Measurements from ENCODE around the gene RBFOX2. TPM values are rescaled to one million over a fixed set of nuclear protein-coding genes. Genes with fewer than 3 reads are reported as not detected.
"Not testable (repeated sequence)": the region's sequence is repeated elsewhere in the genome, so short reads cannot be mapped to it uniquely, and the experiment has no call there.

Gene RBFOX2
- polyA plus RNA-seq, 3 donors: 15.2 to 53.4 (median 28.9) TPM

DNA sequence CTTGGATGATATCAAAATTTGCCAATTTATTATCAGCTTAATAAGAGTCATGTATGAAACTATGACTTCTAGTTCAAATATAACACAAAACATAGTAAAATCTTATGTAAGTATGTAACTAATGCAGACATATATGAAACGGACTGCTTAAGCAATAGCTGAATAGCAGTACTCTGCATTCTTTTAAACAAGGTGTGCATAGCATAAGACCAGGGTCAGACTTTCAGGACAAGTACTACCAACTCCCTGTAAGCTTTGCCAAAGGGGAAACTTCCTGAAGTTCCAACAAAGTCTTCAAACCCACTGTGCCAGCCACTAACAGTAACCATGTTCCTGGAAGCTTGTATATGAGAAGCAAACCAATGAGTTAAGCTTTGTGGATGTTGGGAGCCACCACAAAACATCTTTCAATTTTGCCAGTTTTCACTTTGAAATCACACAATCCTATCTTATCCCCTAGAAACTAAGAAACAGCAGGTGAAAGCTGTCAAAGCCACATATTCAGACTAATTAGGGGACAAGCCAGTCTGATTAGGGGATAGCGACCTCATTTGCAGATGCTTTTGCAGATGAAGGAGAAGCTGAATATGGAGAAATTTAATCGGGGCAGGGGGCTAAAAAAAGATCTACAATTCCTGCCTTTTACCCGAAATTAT, 13.3 kb downstream of the RBFOX2 start:
- WGBS, 3 donors: 64 to 74% (median 72%) methylated on average over 4 of the region's 4 CpGs
- H3K27ac ChIP-seq (ENCODE audit: low read depth, low read length): no peak overlapping the region

GRCh38 chr22:36014546-36015074, 14.0 kb downstream of the RBFOX2 start:
- whole genome bisulfite sequencing, 3 donors: 38 to 84% (median 78%) methylated on average over 4 of the region's 4 CpGs
- no peak overlapping the region for H3K27ac ChIP-seq (ENCODE audit: low read depth, low read length)

- no peak overlapping the region for H3K27ac ChIP-seq (ENCODE audit: low read depth, low read length)
- 92 to 95% (median 95%) methylated on average over 4 of the region's 4 CpGs for WGBS, 3 donors
Observed at GRCh38 chr22:36012332-36012731, 16.3 kb downstream of the RBFOX2 start.

DNA sequence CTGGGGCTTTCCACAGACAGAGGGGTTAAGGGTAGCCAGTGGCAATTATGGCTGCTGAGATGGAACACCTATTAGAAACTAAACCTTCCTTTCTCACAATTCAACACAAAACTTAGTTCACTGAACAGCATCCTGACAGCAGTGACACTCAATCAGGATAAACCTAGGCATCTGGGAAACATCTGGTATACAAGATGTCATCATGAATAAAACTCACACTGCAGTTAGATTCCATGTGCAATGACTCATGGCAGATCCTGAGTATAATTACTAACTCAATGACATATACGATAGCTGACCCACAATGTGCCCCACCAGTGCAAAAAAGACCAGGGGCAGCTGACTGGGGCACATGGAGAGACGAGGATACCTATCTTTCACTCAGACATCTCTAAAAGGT, 17.7 kb downstream of the RBFOX2 start:
- WGBS, 3 donors: 69 to 82% (median 75%) methylated on average over 2 of the region's 2 CpGs
- no peak overlapping the region for H3K27ac ChIP-seq (ENCODE audit: low read depth, low read length)

DNA sequence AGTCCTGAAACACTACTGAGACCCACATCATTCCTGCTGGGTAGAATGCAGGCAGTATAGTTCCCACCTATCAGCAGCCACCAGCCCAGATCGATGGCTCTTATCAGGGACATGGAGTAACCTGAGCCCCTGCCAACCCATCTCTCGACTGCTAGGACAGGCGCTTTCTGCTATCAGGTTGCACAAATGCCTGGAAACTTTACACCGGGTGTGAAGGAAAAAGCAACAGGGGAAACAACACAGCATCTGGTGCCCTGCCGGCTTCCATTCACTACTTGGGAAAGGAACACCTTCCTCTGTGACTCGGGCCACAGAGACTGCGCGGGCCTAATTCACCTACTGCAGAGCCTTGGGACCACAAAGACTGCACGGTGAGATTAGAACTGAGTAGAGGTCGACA, 18.5 kb downstream of the RBFOX2 start:
- 19 to 75% (median 70%) methylated on average over 10 of the region's 10 CpGs for WGBS, 3 donors
- H3K27ac ChIP-seq (ENCODE audit: low read depth, low read length): no peak overlapping the region

DNA sequence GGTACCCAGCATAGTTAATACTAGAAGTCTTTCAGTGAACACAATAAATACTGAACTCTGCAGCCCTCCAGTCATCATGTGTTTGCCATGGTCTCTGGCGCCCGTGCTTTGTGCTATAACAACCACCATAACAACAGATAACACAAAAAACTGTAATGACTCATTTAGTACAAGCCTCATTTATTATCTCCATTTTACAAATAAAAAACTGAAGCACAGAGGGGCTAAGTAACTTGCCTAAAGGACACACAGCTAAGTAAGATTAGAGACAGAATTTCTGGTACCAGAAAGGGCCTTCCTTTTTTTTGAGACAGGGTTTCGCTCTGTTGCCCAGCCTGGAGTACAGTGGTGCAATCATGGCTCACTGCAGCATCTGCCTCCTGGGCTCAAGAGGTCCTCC, 19.5 kb downstream of the RBFOX2 start:
- no peak overlapping the region for H3K27ac ChIP-seq (ENCODE audit: low read depth, low read length)
- WGBS, 3 donors: 67 to 69% (median 68%) methylated on average over 3 of the region's 3 CpGs

DNA sequence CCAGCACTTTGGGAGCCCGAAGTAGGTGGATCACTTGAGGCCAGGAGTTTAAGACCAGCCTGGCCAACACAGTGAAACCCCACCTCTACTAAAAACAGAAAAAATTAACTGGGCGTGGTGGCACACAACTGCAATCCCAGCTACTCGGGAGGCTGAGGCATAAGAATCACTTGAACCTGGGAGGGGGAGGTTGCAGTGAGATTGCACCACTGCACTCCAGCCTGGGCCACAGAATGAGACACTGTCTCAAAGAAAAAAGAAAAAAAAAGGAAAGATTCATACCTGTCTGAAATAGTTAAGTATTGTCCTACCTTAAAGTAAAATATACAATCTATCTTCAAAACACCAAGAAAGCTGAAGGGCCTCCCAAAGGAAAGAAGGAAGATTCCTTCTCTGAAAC, 20.1 kb downstream of the RBFOX2 start:
- H3K27ac ChIP-seq (ENCODE audit: low read depth, low read length): no peak overlapping the region
- WGBS, 3 donors: 75 to 93% (median 82%) methylated on average over 3 of the region's 3 CpGs

DNA sequence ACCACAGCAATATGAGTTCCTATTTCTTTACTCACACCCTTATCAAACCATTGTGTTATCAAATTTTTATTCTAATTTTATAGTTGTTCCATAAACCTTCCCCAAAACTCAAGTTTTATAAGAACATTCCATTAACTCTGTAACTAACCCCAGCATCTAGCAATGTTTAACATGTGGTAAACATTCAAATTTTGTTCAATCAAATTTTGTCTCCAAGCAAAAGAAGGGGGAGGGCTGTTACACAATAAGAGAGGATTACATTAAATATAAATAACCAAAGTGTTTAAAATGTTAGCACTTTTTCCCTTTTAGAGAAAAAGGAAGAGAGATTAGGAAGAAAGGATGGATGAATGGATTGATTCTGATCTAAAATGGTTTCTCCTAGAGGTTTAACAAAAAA, 20.5 kb downstream of the RBFOX2 start:
- H3K27ac ChIP-seq (ENCODE audit: low read depth, low read length): no peak overlapping the region

DNA sequence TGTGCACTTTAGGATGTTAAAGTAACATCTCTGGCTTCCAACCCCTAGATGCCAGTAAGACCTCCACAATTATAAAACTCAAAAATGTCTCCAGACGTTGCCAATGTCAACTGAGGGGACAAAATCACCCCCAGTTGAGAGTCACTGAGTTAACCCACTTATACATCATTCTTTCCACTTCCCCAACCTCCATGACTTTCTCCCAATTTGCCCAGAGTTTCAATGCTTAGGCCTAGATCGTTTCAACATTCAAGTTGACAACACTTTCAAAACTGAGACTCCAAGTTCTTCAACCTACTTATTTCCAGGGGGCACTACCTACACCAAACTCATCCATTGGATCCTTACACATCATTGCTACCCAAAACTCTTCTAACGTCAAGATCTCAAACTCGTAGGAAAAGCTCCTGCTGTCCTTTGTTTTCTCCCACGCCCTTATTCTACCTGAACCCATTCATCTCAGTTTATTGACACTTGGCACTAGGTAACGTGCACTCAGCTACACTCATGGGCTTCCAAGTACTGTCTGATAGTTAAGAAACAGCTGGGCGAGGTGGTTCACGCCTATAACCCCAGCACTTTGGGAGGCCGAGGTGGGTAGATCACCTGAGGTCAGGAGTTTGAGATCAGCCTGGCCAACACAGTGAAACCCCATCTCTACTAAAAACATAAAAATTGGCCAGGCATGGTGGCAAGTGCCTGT, 24.5 kb downstream of the RBFOX2 start:
- H3K27ac ChIP-seq (ENCODE audit: low read depth, low read length): no peak overlapping the region
- 93% methylated on average over 9 of the region's 9 CpGs for WGBS, 3 donors

DNA sequence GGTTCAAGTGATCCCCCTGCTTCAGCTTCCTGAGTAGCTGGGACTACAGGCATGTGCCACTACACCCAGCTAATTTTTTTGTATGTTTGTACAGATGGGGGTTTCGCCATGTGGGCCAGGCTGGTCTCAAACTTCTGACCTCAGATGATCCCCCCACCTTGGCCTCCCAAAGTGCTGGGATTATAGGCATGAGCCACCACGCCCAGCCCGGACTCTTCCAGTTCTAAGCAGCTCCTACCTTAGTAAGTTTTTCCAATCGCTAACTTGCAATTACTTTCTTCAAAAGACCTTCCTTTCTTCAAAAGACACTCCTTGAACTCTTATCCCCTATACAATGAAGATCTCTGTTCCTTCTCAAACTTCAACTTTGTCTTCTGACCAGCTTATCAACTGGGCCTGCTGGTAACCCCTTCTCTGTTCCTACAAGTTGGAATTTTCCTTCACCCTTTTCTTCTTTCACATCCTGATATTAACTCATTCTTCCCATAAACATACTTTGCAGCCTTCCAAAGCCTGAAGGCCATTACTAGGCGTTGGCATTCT, 25.8 kb downstream of the RBFOX2 start:
- WGBS, 3 donors: 92 to 98% (median 94%) methylated on average over 5 of the region's 5 CpGs
- no peak overlapping the region for H3K27ac ChIP-seq (ENCODE audit: low read depth, low read length)

DNA sequence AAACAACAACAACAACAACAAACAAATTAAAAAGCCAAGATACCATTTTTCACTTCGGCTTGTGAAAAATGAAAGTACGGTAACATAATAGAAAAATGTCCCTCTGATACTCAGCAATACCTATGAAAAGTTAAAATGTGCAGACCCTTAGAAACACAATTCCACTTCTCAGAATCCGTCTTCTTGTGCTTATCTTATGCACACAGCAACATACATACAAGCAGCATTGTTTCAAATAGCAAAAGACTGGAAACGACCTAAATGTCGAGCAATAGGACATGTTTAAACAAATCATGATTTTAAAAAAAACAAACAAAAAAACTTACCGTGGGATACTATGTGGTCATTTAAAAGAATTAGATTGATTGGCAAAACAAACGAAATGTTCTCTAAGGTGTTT, 26.5 kb downstream of the RBFOX2 start:
- no peak overlapping the region for H3K27ac ChIP-seq (ENCODE audit: low read depth, low read length)
- 78 to 90% (median 90%) methylated on average over 7 of the region's 7 CpGs for WGBS, 3 donors

DNA sequence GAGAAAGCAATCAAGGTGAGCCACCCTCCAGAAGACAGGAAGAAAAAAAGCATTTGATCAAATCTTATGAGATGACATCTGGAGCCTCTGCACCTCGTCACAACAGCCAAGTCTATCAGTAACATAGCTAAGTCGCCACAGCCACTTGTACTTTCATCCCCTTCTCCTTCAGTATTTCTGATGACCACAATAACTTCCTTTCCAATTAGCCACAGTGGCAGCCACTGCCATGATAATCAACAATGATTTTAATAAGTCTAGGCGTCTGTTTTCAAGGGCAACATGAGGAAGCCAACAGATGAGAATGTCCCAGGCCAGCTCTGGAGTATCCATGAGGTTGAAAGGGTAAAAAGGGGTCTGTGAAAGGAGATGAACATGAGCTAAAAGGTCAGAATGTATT, 29.9 kb downstream of the RBFOX2 start:
- 75 to 82% (median 80%) methylated on average over 3 of the region's 3 CpGs for WGBS, 3 donors

GRCh38 chr22:35997438-35997837, 31.2 kb downstream of the RBFOX2 start:
- no peak overlapping the region for H3K27ac ChIP-seq (ENCODE audit: low read depth, low read length)

More for the DNA sequence above, 29.9 kb downstream of the RBFOX2 start:
- H3K27ac ChIP-seq (ENCODE audit: low read depth, low read length): no peak overlapping the region

DNA sequence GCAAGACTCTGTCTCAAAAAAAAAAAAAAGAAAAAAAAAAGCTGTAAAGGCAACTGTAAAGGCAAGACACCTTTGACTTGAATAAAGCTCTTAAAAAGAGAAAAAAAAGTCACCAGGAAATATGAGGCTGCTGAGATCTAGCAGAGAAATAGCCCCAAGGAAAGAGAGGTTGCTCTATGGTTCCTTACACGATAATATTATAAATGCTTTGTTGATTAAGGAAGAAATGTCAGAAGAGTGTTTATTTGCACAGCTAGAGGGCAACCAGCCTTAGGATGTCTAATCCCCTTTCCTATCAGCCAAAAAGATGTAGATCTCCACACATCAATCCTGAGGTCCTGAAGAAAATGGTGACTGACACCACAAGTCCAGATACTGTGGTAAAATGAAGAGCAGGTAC, 32.0 kb downstream of the RBFOX2 start:
- 22 to 65% (median 46%) methylated on average over 1 of the region's 1 CpG for WGBS, 3 donors

More at GRCh38 chr22:35997438-35997837, 31.2 kb downstream of the RBFOX2 start:
- WGBS, 3 donors: 57 to 86% (median 66%) methylated on average over 3 of the region's 3 CpGs

DNA sequence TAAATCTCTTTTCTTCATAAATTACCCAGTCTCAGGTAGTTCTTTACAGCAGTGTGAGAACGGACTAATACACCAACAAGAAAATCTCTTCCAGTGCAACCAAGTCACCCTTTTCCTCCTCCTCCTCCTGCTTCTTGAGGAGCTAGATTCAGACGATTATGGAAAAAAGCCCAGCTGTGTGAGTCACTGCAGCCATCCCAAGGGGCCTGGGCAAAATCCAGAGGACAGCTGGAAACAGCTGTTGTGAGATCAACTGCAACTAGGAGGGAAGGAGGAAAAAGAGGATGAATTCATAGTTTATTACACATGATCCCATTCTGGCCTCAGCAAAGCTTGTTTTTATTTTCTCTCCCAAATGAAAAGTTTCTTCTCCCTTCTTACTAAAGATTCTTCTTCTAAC, 32.9 kb downstream of the RBFOX2 start:
- WGBS, 3 donors: 30 to 49% (median 45%) methylated on average over 2 of the region's 2 CpGs
- H3K27ac ChIP-seq (ENCODE audit: low read depth, low read length): no peak overlapping the region

More for the DNA sequence above, 32.0 kb downstream of the RBFOX2 start:
- no peak overlapping the region for H3K27ac ChIP-seq (ENCODE audit: low read depth, low read length)

DNA sequence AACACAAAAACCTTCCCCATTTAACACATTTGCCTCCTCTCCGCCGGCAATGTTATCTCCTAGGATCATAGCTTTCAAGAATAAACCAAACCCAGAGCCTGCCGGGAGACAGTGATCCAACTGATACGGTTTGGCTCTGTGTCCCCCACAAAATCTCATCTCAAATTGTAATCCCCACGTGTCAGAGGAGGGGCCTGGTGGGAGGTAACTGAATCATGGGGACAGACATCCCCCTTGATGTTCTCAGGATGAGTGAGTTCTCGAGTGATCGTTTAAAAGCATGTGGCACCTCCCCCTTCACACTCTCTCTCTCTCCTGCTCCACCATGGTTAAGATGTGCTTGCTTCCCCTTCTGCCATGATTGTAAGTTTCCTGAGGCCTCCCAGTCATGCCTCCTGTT, 33.3 kb downstream of the RBFOX2 start:
- 55 to 68% (median 60%) methylated on average over 7 of the region's 7 CpGs for WGBS, 3 donors
- H3K27ac ChIP-seq (ENCODE audit: low read depth, low read length): no peak overlapping the region

- H3K27ac ChIP-seq (ENCODE audit: low read depth, low read length): not testable (repeated sequence)
- 88 to 95% (median 94%) methylated on average over 5 of the region's 5 CpGs for WGBS, 3 donors
Observed at GRCh38 chr22:35993727-35994126, 34.9 kb downstream of the RBFOX2 start.

- 92 to 98% (median 95%) methylated on average over 3 of the region's 3 CpGs for WGBS, 3 donors
- no peak overlapping the region for H3K27ac ChIP-seq (ENCODE audit: low read depth, low read length)
Observed at GRCh38 chr22:35993048-35993714, 35.4 kb downstream of the RBFOX2 start.

- no peak overlapping the region for H3K27ac ChIP-seq (ENCODE audit: low read depth, low read length)
Observed at GRCh38 chr22:35991168-35991567, 37.5 kb downstream of the RBFOX2 start.

More at GRCh38 chr22:35991168-35991567, 37.5 kb downstream of the RBFOX2 start:
- 74 to 88% (median 78%) methylated on average over 2 of the region's 2 CpGs for WGBS, 3 donors
